Breast epithelium (tissue), 4 donors: ENCODE results near the gene FAM187B. TPM values are rescaled to one million over a fixed set of nuclear protein-coding genes. Genes with fewer than 3 reads are reported as not detected.

Source experiments
- DNase-seq, 2 donors: peaks; one replicate each; pipeline ENCODE4 v3.0.0-alpha.2; 2019; ENCODE audit warnings: low spot score in 2 of 2
- H3K27ac ChIP-seq, 2 donors: fragments of 200-600 bp; sonication (generic) in 1 of 2; one replicate each; pipeline ENCODE4 v1.5.1; 2016 to 2019; ENCODE audit warnings: mild to moderate bottlenecking in 1 of 2
- H3K27me3 ChIP-seq, 2 donors: fragments of 200-600 bp; sonication (generic) in 1 of 2; one replicate each; pipeline versions ENCODE4 v1.5.1 to v1.6.0; 2017 to 2019; ENCODE audit warnings: control low read depth in 1 of 2, mild to moderate bottlenecking in 1 of 2
- H3K36me3 ChIP-seq: fragments of 200-600 bp; one replicate; pipeline ENCODE4 v1.5.1; 2019
- H3K4me1 ChIP-seq, 2 donors: fragments of 200-600 bp; sonication (generic); one replicate each; pipeline ENCODE4 v1.5.1; 2016 to 2019; ENCODE audit warnings: control low read depth in 1 of 2
- H3K4me3 ChIP-seq, 3 donors: fragments of 200-600 bp; sonication (generic); 1 replicate in 2 of 3; 2 replicates in 1 of 3; pipeline ENCODE4 v1.5.1; 2016 to 2019; ENCODE audit warnings: mild to moderate bottlenecking in 3 of 3, moderate library complexity in 2 of 3
- H3K9me3 ChIP-seq, 2 donors: fragments of 200-600 bp; sonication (generic) in 1 of 2; one replicate each; pipeline ENCODE4 v1.5.1; 2016 to 2019; ENCODE audit warnings: control low read depth in 1 of 2
- POLR2A ChIP-seq: fragments of 450-650 bp; IDR thresholded peaks from one replicate; pipeline ENCODE4 v1.6.1; 2016; ENCODE audit warnings: antibody characterized with exemption, mild to moderate bottlenecking, moderate library complexity
- POLR2AphosphoS5 ChIP-seq, 3 donors: sonication (generic); formaldehyde crosslinking; IDR thresholded peaks; one replicate each; pipeline ENCODE4 v1.6.1; 2017; ENCODE audit warnings: antibody characterized with exemption in 3 of 3
- intact Hi-C: fragments of 100-400 bp; cut with DNase I; formaldehyde crosslinking; loops from one replicate; pipeline ENCODE4 v1.15.1; 2023; ENCODE audit warnings: low total_unique reads
- total RNA-seq, 3 donors: library from RNA; depleted of rRNA; stranded (reverse); fragments of >200 nt; gene quantifications; one replicate each; pipeline ENCODE4 v1.1.0, GENCODE V29; 2016
- TF ChIP-seq, protein P1 (sequence below), 3 donors: fragments of 450-650 bp; IDR thresholded peaks; one replicate each; pipeline ENCODE4 v1.5.1; 2016 to 2017; ENCODE audit warnings: antibody characterized with exemption in 3 of 3, mild to moderate bottlenecking in 3 of 3, moderate library complexity in 3 of 3

FAM187B gene
- total RNA-seq, 3 donors from 2014 or later: 0.44 TPM; not detected in 2

DNA sequence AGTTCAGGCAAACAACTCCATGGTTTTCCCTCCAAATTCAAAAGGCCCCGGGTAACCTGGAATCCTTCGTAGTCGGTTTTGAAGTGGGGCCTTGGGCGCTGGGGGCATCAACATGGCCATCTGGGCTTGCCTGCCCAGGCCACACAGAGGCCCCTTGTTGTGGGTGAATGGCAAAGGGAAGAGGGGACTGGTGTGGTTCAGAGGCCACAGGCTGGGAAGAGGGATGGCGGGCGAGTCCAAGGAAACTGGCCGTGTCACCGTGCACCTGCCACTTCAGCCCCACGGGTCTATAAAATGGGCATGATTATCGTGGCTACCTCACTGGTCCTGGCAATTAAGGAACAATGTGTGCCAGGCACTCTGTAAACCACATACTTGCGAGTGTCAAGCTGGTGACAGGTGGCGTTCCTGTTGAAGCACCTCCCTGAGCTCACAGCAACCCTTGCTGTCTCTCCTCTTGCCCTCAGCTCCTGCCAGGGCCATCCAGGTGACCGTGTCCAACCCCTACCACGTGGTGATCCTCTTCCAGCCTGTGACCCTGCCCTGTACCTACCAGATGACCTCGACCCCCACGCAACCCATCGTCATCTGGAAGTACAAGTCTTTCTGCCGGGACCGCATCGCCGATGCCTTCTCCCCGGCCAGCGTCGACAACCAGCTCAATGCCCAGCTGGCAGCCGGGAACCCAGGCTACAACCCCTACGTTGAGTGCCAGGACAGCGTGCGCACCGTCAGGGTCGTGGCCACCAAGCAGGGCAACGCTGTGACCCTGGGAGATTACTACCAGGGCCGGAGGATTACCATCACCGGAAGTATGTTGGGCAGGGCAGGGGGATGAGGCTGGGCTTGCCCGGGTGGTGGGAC lies 21.5 kb upstream of the FAM187B start:
- Histone ChIP-seq H3K27ac (peak overlapping the region in 1 of 2 donors; percentile 97), H3K4me3 (peak overlapping the region in 2 of 3 donors; percentile 70 to 82), H3K9me3 (no peaks in the 10 kb centered on the region), H3K27me3 (no peaks in the 10 kb centered on the region), H3K4me1 (peaks cover 0 to 6% of the 10 kb centered on the region in 2 donors), H3K36me3 (no peaks in the 10 kb centered on the region)
- intact Hi-C loops: loop anchor here (2.0 kb wide), 1 partner anchor 17 kb away; no protein-coding TSS in a partner anchor
- no peak for DNase-seq
- TF ChIP-seq POLR2A (no peak), POLR2AphosphoS5 (IDR thresholded peaks at IDR 0.05) (no peak)
- TF ChIP-seq, protein P1, sequence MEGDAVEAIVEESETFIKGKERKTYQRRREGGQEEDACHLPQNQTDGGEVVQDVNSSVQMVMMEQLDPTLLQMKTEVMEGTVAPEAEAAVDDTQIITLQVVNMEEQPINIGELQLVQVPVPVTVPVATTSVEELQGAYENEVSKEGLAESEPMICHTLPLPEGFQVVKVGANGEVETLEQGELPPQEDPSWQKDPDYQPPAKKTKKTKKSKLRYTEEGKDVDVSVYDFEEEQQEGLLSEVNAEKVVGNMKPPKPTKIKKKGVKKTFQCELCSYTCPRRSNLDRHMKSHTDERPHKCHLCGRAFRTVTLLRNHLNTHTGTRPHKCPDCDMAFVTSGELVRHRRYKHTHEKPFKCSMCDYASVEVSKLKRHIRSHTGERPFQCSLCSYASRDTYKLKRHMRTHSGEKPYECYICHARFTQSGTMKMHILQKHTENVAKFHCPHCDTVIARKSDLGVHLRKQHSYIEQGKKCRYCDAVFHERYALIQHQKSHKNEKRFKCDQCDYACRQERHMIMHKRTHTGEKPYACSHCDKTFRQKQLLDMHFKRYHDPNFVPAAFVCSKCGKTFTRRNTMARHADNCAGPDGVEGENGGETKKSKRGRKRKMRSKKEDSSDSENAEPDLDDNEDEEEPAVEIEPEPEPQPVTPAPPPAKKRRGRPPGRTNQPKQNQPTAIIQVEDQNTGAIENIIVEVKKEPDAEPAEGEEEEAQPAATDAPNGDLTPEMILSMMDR (IDR thresholded peaks at IDR 0.05): no peak

DNA sequence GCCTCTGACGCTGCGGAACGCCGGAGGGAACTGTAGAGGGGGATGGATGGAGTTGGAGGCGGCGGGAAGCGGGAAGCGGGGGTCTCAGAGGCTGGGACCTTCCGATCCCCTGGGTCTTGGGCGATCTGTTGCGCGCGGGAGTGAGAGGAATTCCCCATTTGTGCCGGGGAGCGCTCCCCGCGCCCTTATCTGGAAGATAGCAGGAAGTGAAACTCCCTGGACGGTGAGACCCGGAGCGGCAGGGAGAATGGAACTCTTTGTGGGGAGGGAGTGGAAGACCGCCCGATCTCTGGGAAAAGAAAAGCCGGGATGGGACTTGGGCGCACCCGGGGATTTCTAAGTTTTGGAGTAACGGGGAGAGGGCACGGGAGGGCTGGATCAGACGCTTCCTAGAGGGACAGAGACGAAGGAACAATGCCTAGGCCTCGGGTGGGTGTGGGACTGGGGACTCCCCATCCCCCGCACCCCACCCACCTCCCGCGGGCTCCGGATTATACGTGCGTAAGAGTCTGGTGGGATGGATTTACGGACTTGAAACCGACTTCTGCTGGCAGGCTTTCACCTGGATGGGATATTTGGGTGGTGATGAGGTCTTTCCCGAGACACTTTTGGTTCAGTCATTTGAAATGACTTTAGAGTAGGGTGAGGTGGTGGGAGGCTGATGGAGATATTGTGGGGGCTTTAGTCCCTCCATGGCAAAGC lies 20.8 kb upstream of the FAM187B start:
- Histone ChIP-seq H3K4me1 (peaks cover 0 to 6% of the 10 kb centered on the region in 2 donors), H3K9me3 (no peaks in the 10 kb centered on the region), H3K4me3 (peak overlapping the region; percentile 40 to 82 (median 70)), H3K27me3 (no peaks in the 10 kb centered on the region), H3K27ac (peak overlapping the region; percentile 95 to 97), H3K36me3 (no peaks in the 10 kb centered on the region)
- intact Hi-C loops: loop anchor here (2.0 kb wide), 1 partner anchor 18 kb away; no protein-coding TSS in a partner anchor
- DNase-seq: no peak
- TF ChIP-seq POLR2AphosphoS5 (IDR thresholded peaks at IDR 0.05) (no peak), POLR2A (no peak)
- TF ChIP-seq, protein P1 (IDR thresholded peaks at IDR 0.05): no peak

DNA sequence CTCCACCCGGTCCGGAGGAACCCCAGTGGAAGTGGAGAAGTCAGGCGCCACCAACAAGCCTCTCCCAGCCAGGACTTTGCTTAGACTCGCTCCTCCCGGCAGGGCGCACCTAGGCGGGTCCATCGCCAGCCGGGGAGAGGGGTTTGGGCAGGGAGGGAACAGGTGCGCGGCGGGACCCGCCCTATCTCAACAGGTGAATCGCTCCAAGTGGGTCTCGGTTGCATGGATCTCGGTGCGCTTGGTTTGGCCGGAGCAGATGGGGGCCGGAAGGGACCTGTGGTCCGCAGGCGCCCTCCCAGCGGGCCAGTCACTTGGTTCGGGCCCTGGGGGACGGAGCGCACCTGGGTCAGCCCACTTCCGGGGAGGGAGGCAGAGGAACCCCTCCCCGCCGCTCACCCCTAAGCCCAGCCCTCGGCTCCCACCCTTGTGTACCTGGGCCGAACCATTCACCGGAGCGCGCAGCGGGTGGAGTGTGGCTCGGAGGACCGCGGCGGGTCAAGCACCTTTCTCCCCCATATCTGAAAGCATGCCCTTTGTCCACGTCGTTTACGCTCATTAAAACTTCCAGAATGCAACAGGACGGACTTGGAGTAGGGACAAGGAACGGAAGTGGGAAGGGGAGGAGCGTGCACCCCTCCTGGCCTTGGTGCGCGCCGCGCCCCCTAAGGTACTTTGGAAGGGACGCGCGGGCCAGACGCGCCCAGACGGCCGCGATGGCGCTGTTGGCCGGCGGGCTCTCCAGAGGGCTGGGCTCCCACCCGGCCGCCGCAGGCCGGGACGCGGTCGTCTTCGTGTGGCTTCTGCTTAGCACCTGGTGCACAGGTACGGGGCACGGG lies 20.0 kb upstream of the FAM187B start, which contains the start of gene LSR:
TSS of gene LSR (plus strand) at position 693 of the 836 bp plus-strand sequence. CDS start at position 714, 21 bp downstream.
- H3K36me3 ChIP-seq: no peaks in the 10 kb centered on the region
- peak within 1 kb of the TSS; percentile 40 to 82 (median 70) for H3K4me3 ChIP-seq
- H3K27me3 ChIP-seq: no peaks in the 10 kb centered on the region
- no peak for TF ChIP-seq POLR2A
- TF ChIP-seq POLR2AphosphoS5 (IDR thresholded peaks at IDR 0.05): peak in 2 of 3 donors; percentile 31 to 75
- no peaks in the 10 kb centered on the region for H3K9me3 ChIP-seq
- intact Hi-C loops: loop anchor here (2.0 kb wide), 1 partner anchor 18 kb away; no protein-coding TSS in a partner anchor
- peaks cover 0 to 6% of the 10 kb centered on the region in 2 donors for H3K4me1 ChIP-seq
- peak; percentile 85 to 89 for DNase-seq
- H3K27ac ChIP-seq: peak within 1 kb of the TSS; percentile 95 to 97

DNA sequence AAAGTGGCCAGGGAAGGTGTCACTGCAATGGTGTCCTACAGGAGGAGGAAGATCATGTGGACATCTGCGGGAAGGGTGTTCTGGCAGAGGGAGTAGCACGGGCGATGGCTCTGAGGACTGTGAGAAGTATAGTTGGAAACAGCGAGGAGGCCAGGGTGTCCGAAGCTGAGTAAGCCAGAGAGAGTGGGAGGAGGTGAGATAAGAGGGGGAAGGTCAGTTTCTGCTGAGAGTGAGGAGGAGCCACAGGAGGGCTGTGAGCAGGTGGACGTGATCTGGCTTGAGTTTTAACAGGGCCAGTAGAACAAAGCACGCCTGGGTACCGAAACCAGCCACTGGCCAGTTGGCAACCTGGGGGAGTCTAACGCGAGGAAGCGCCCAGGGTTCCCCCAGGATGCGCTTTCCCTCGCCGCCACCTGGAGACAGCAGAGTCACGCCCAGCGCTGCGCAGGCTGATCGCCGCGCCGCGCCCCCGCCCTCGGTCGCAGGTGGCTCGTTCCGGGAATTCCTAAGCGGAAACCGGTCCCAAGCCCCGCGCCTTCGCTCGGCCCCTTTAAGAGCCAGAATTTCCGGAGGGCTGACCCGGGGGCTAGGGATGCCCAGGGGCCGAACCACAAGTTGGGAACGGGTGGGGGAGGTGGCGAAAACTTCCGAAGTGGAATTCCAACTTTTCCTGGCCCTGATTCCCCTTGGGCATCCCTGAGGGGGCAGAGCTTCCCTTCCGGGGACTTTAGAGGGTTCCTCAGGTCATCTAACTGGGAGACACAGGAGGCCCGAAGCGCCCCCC lies 19.2 kb upstream of the FAM187B start:
- Histone ChIP-seq H3K4me1 (peaks cover 0 to 6% of the 10 kb centered on the region in 2 donors), H3K36me3 (no peaks in the 10 kb centered on the region), H3K27me3 (no peaks in the 10 kb centered on the region), H3K27ac (peak overlapping the region; percentile 95 to 97), H3K9me3 (no peaks in the 10 kb centered on the region), H3K4me3 (peak overlapping the region; percentile 40 to 82 (median 70))
- DNase-seq: peak; percentile 82 to 86
- TF ChIP-seq, protein P1 (IDR thresholded peaks at IDR 0.05): peak in 2 of 3 donors; percentile 50 to 82
- TF ChIP-seq POLR2A (no peak), POLR2AphosphoS5 (IDR thresholded peaks at IDR 0.05) (peak in 1 of 3 donors; percentile 10)
- intact Hi-C loops: loop anchor here (2.0 kb wide), 1 partner anchor 19 kb away; no protein-coding TSS in a partner anchor
